HEK293T (cell line): ENCODE results near the gene ZNF559.

ENCODE experiments used
- BHLHE40 ChIP-seq: fragments of 450-650 bp; IDR thresholded peaks from 2 replicates; pipeline ENCODE4 v1.6.1; 2016; ENCODE audit warnings: mild to moderate bottlenecking, moderate library complexity, borderline replicate concordance
- NFRKB ChIP-seq: fragments of 450-650 bp; IDR thresholded peaks from 2 replicates; pipeline ENCODE4 v1.6.1; 2016; ENCODE audit warnings: mild to moderate bottlenecking, moderate library complexity

- TF ChIP-seq BHLHE40 (no peak), NFRKB (no peak)
Observed at GRCh38 chr19:9352505-9352904, 28.5 kb downstream of the ZNF559 start.
